Fibroblast of upper back skin (primary cell): ENCODE data around the gene MMP10.

Experiments
- DNase-seq: peaks from one replicate; pipeline ENCODE4 v3.0.0-alpha.2; 2013

Gene MMP10

GRCh38 chr11:102724904-102725500 lies 55.4 kb downstream of the MMP10 start, which contains the start of gene MMP8:
Gene MMP8, minus strand, starts transcription at chr11:102724954. Its CDS starts 99 bp downstream, at chr11:102724855.
- peak; percentile 93 for DNase-seq

GRCh38 chr11:102722821-102723220 lies 57.6 kb downstream of the MMP10 start:
- DNase-seq: no peak
